ENCODE measurements around the gene DDX17. TPM values are rescaled to one million over a fixed set of nuclear protein-coding genes. Genes with fewer than 3 reads are reported as not detected.

Gene DDX17
- 996 and 1,226 TPM in 2 replicates for polyA plus RNA-seq
- polyA minus RNA-seq, result 1,078 and 1,079 TPM in 2 replicates

GRCh38 chr22:38506118-38506962 is at the start of gene DDX17:
TSS of gene DDX17 (minus strand) at chr22:38506311.
- TF ChIP-seq CTCF (IDR thresholded peaks at IDR 0.05; ENCODE audit: poor library complexity, severe bottlenecking) (peak; percentile 48), SMC3 (conservative IDR thresholded peaks at IDR 0.05; ENCODE audit: poor library complexity) (peak; percentile 39), TAF1 (IDR thresholded peaks at IDR 0.05; ENCODE audit: low read depth) (peak; percentile 89), MXI1 (conservative IDR thresholded peaks at IDR 0.05; ENCODE audit: poor library complexity, severe bottlenecking) (no peak), RAD21 (conservative IDR thresholded peaks at IDR 0.05) (no peak), POLR2AphosphoS5 (IDR thresholded peaks at IDR 0.05) (peak; percentile 96), REST (IDR thresholded peaks at IDR 0.05; ENCODE audit: borderline replicate concordance) (peak; percentile 93), EZH2 (IDR thresholded peaks at IDR 0.05; ENCODE audit: borderline replicate concordance, insufficient read depth, low read length, poor library complexity, severe bottlenecking) (no peak), EP300 (conservative IDR thresholded peaks at IDR 0.05; ENCODE audit: poor library complexity, severe bottlenecking) (peak; percentile 32)
- Histone ChIP-seq H3F3A (ENCODE audit: insufficient read depth, low read length, poor library complexity, severe bottlenecking) (peaks cover 7% of the 10 kb centered on the region), H3K9me2 (ENCODE audit: insufficient read depth, low read length) (no peaks in the 10 kb centered on the region), H4K20me1 (ENCODE audit: insufficient read depth) (peaks cover 32% of the 10 kb centered on the region), H3K27ac (ENCODE audit: low read length) (peak within 1 kb of the TSS; percentile 99), H3K9me3 (ENCODE audit: low read length) (no peaks in the 10 kb centered on the region), H3K27me3 (ENCODE audit: insufficient read depth, low read depth, low read length) (no peaks in the 10 kb centered on the region), H3K9ac (ENCODE audit: low read length) (peak within 1 kb of the TSS; percentile 100), H2AFZ (ENCODE audit: low read depth, low read length) (peak within 1 kb of the TSS; percentile 83), H3K79me2 (replicated peaks; ENCODE audit: insufficient read depth, low read length) (peaks cover 43% of the 10 kb centered on the region), H3K36me3 (ENCODE audit: insufficient read depth, low read length) (no peaks in the 10 kb centered on the region), H3K4me3 (ENCODE audit: low read length) (peak within 1 kb of the TSS; percentile 91), H3K4me2 (ENCODE audit: low read length) (peak within 1 kb of the TSS; percentile 98)

- Histone ChIP-seq H3K27me3 (ENCODE audit: insufficient read depth, low read depth, low read length) (no peaks in the 10 kb centered on the region), H3K4me2 (ENCODE audit: low read length) (no peak overlapping the region), H3K4me3 (ENCODE audit: low read length) (no peak overlapping the region), H3K36me3 (ENCODE audit: insufficient read depth, low read length) (no peaks in the 10 kb centered on the region), H3K79me2 (replicated peaks; ENCODE audit: insufficient read depth, low read length) (no peaks in the 10 kb centered on the region), H4K20me1 (ENCODE audit: insufficient read depth) (no peaks in the 10 kb centered on the region), H3K9me3 (ENCODE audit: low read length) (no peaks in the 10 kb centered on the region), H3K27ac (ENCODE audit: low read length) (no peak overlapping the region), H2AFZ (ENCODE audit: low read depth, low read length) (no peak overlapping the region), H3K9me2 (ENCODE audit: insufficient read depth, low read length) (no peaks in the 10 kb centered on the region), H3K9ac (ENCODE audit: low read length) (no peak overlapping the region), H3F3A (ENCODE audit: insufficient read depth, low read length, poor library complexity, severe bottlenecking) (no peaks in the 10 kb centered on the region)
- TF ChIP-seq EZH2 (IDR thresholded peaks at IDR 0.05; ENCODE audit: borderline replicate concordance, insufficient read depth, low read length, poor library complexity, severe bottlenecking) (no peak), POLR2AphosphoS5 (IDR thresholded peaks at IDR 0.05) (no peak), TAF1 (IDR thresholded peaks at IDR 0.05; ENCODE audit: low read depth) (no peak), SMC3 (conservative IDR thresholded peaks at IDR 0.05; ENCODE audit: poor library complexity) (no peak), RAD21 (conservative IDR thresholded peaks at IDR 0.05) (no peak), MXI1 (conservative IDR thresholded peaks at IDR 0.05; ENCODE audit: poor library complexity, severe bottlenecking) (no peak), REST (IDR thresholded peaks at IDR 0.05; ENCODE audit: borderline replicate concordance) (no peak), CTCF (IDR thresholded peaks at IDR 0.05; ENCODE audit: poor library complexity, severe bottlenecking) (no peak), EP300 (conservative IDR thresholded peaks at IDR 0.05; ENCODE audit: poor library complexity, severe bottlenecking) (no peak)
Measured at GRCh38 chr22:38554281-38554680, 48.2 kb upstream of the DDX17 start.

Measured in neural cell (in vitro differentiated cells).